IPS-20b (cell line): ENCODE data around the gene GTF2F2.

ENCODE experiments used
- H3K27ac ChIP-seq: one replicate; pipeline ENCODE4 v1.5.1; 2013; ENCODE audit warnings: low read length
- H3K27me3 ChIP-seq: 2 replicates; pipeline ENCODE4 v1.6.1; 2013; ENCODE audit warnings: mild to moderate bottlenecking, low read length, inconsistent platforms; ENCODE audit not compliant: insufficient read depth
- H3K36me3 ChIP-seq: 2 replicates; pipeline ENCODE4 v1.6.1; 2013; ENCODE audit warnings: low read depth, mild to moderate bottlenecking, inconsistent platforms, low read length, moderate library complexity; ENCODE audit not compliant: insufficient read depth
- H3K4me1 ChIP-seq: 2 replicates; pipeline ENCODE4 v1.6.1; 2013; ENCODE audit warnings: mild to moderate bottlenecking, control low read depth, inconsistent platforms, low read length, moderate library complexity; ENCODE audit not compliant: insufficient read depth
- H3K4me3 ChIP-seq: 2 replicates; pipeline ENCODE4 v1.5.1; 2013; ENCODE audit warnings: mild to moderate bottlenecking, low read length, inconsistent platforms
- H3K9ac ChIP-seq: 2 replicates; pipeline ENCODE4 v1.6.1; 2013; ENCODE audit warnings: low read depth, mild to moderate bottlenecking, inconsistent platforms, low read length, moderate library complexity
- H3K9me3 ChIP-seq: 2 replicates; pipeline ENCODE4 v1.6.1; 2013; ENCODE audit warnings: mild to moderate bottlenecking, low read depth, low read length, inconsistent platforms; ENCODE audit not compliant: insufficient read depth

The GTF2F2 gene

GRCh38 chr13:45103449-45103848, 16.9 kb upstream of the GTF2F2 start:
- H3K36me3 ChIP-seq: no peaks in the 10 kb centered on the region
- no peak overlapping the region for H3K9ac ChIP-seq
- no peak overlapping the region for H3K27ac ChIP-seq
- no peak overlapping the region for H3K4me3 ChIP-seq
- no peaks in the 10 kb centered on the region for H3K27me3 ChIP-seq
- H3K4me1 ChIP-seq: peaks cover 20% of the 10 kb centered on the region; the same call in 1 of the 2 replicates
- no peaks in the 10 kb centered on the region for H3K9me3 ChIP-seq

- Histone ChIP-seq H3K27me3 (no peaks in the 10 kb centered on the region), H3K9ac (no peak overlapping the region), H3K9me3 (no peaks in the 10 kb centered on the region), H3K36me3 (no peaks in the 10 kb centered on the region), H3K27ac (no peak overlapping the region), H3K4me3 (no peak overlapping the region), H3K4me1 (peaks cover 23% of the 10 kb centered on the region; the same call in 1 of the 2 replicates)
Measured at GRCh38 chr13:45104261-45104660, 16.0 kb upstream of the GTF2F2 start.

- no peak overlapping the region for H3K27ac ChIP-seq
- H3K36me3 ChIP-seq: no peaks in the 10 kb centered on the region
- H3K27me3 ChIP-seq: no peaks in the 10 kb centered on the region
- peaks cover 24% of the 10 kb centered on the region; the same call in 1 of the 2 replicates for H3K4me1 ChIP-seq
- H3K4me3 ChIP-seq: no peak overlapping the region
- no peak overlapping the region for H3K9ac ChIP-seq
- H3K9me3 ChIP-seq: no peaks in the 10 kb centered on the region
Measured at GRCh38 chr13:45105895-45106294, 14.4 kb upstream of the GTF2F2 start.

- peaks cover 9% of the 10 kb centered on the region; the same call in 1 of the 2 replicates for H3K4me1 ChIP-seq
- H3K4me3 ChIP-seq: no peak overlapping the region; the same call in 1 of the 2 replicates
- H3K27ac ChIP-seq: no peak overlapping the region
- no peaks in the 10 kb centered on the region for H3K36me3 ChIP-seq
- no peaks in the 10 kb centered on the region for H3K27me3 ChIP-seq
- H3K9ac ChIP-seq: no peak overlapping the region
- H3K9me3 ChIP-seq: no peaks in the 10 kb centered on the region
Measured at GRCh38 chr13:45107539-45107938, 12.8 kb upstream of the GTF2F2 start.

- Histone ChIP-seq H3K27ac (no peak overlapping the region), H3K4me3 (no peak overlapping the region), H3K27me3 (no peaks in the 10 kb centered on the region), H3K4me1 (peaks cover 4% of the 10 kb centered on the region; the same call in 1 of the 2 replicates), H3K36me3 (no peaks in the 10 kb centered on the region), H3K9me3 (no peaks in the 10 kb centered on the region), H3K9ac (no peak overlapping the region)
Measured at GRCh38 chr13:45108716-45109101, 11.6 kb upstream of the GTF2F2 start.

- H3K27me3 ChIP-seq: no peaks in the 10 kb centered on the region
- no peaks in the 10 kb centered on the region for H3K36me3 ChIP-seq
- no peak overlapping the region for H3K9ac ChIP-seq
- H3K9me3 ChIP-seq: no peaks in the 10 kb centered on the region
- H3K4me3 ChIP-seq: no peak overlapping the region
- H3K4me1 ChIP-seq: peaks cover 4% of the 10 kb centered on the region; the same call in 1 of the 2 replicates
- H3K27ac ChIP-seq: no peak overlapping the region
Measured at GRCh38 chr13:45109102-45109720, 11.1 kb upstream of the GTF2F2 start.

GRCh38 chr13:45113233-45114224, 6.8 kb upstream of the GTF2F2 start:
- Histone ChIP-seq H3K36me3 (no peaks in the 10 kb centered on the region), H3K27ac (no peak overlapping the region), H3K4me1 (peaks cover 4% of the 10 kb centered on the region; the same call in 1 of the 2 replicates), H3K27me3 (no peaks in the 10 kb centered on the region), H3K4me3 (no peak overlapping the region), H3K9me3 (no peaks in the 10 kb centered on the region), H3K9ac (no peak overlapping the region)

- peak overlapping the region; percentile 99 for H3K4me3 ChIP-seq
- no peak overlapping the region for H3K27ac ChIP-seq
- H3K36me3 ChIP-seq: no peaks in the 10 kb centered on the region
- H3K27me3 ChIP-seq: no peaks in the 10 kb centered on the region
- H3K4me1 ChIP-seq: 0 out of 2 replicates have a peak, but pooled peaks cover 5% of the 10 kb centered on the region
- H3K9me3 ChIP-seq: no peaks in the 10 kb centered on the region
- peak overlapping the region; percentile 95; the same call in 1 of the 2 replicates for H3K9ac ChIP-seq
Measured at GRCh38 chr13:45119469-45119990, 780 bp upstream of the GTF2F2 start.

GRCh38 chr13:45120967-45121831, 889 bp downstream of the GTF2F2 start:
- Histone ChIP-seq H3K27me3 (no peaks in the 10 kb centered on the region), H3K4me1 (0 out of 2 replicates have a peak, but pooled peaks cover 5% of the 10 kb centered on the region), H3K9me3 (no peaks in the 10 kb centered on the region), H3K9ac (peak overlapping the region; percentile 95), H3K4me3 (peak overlapping the region; percentile 99), H3K27ac (peak overlapping the region; percentile 69), H3K36me3 (no peaks in the 10 kb centered on the region)

GRCh38 chr13:45122941-45123340, 2.6 kb downstream of the GTF2F2 start:
- H3K9ac ChIP-seq: no peak overlapping the region
- no peaks in the 10 kb centered on the region for H3K36me3 ChIP-seq
- 0 out of 2 replicates have a peak, but pooled peaks cover 5% of the 10 kb centered on the region for H3K4me1 ChIP-seq
- no peak overlapping the region for H3K27ac ChIP-seq
- H3K9me3 ChIP-seq: no peaks in the 10 kb centered on the region
- no peaks in the 10 kb centered on the region for H3K27me3 ChIP-seq
- H3K4me3 ChIP-seq: no peak overlapping the region
